GM19468 (cell line): ENCODE data around the gene TMEM167B.
"Not testable (repeated sequence)": the region's sequence is repeated elsewhere in the genome, so short reads cannot be mapped to it uniquely, and the experiment has no call there.

ENCODE experiments used
- ATAC-seq: cut with Tn5 transposase; IDR thresholded peaks from one replicate; pipeline ENCODE4 v1.9.1; 2021; ENCODE audit warnings: mild to moderate bottlenecking, moderate library complexity, moderate number of reproducible peaks; ENCODE audit not compliant: unreplicated experiment; ENCODE audit errors: extremely low read depth

Gene TMEM167B

GRCh38 chr1:109090196-109091077, at the start of gene TMEM167B:
Gene TMEM167B, plus strand, starts transcription at chr1:109090764. Its CDS starts 109 bp downstream, at chr1:109090873.
- ATAC-seq = peak; percentile 73

GRCh38 chr1:109040989-109041620, 49.5 kb upstream of the TMEM167B start:
- no peak for ATAC-seq

- peak; percentile 93 for ATAC-seq
Measured at GRCh38 chr1:109041621-109042468, 48.7 kb upstream of the TMEM167B start, which contains the start of gene WDR47. Gene WDR47, minus strand, starts transcription at chr1:109042102. Its CDS starts 18,590 bp downstream, at chr1:109023512.

- ATAC-seq = no peak
Measured at GRCh38 chr1:109045595-109045994, 45.0 kb upstream of the TMEM167B start.

GRCh38 chr1:109046671-109047070, 43.9 kb upstream of the TMEM167B start:
- ATAC-seq = no peak

- no peak for ATAC-seq
Measured at GRCh38 chr1:109047339-109047738, 43.2 kb upstream of the TMEM167B start.

GRCh38 chr1:109048335-109048734, 42.2 kb upstream of the TMEM167B start:
- ATAC-seq = no peak

GRCh38 chr1:109050228-109050995, 40.2 kb upstream of the TMEM167B start:
- ATAC-seq = no peak

GRCh38 chr1:109052145-109052544, 38.4 kb upstream of the TMEM167B start:
- not testable (repeated sequence) for ATAC-seq

GRCh38 chr1:109056064-109056463, 34.5 kb upstream of the TMEM167B start:
- ATAC-seq = no peak

GRCh38 chr1:109059026-109059425, 31.5 kb upstream of the TMEM167B start:
- no peak for ATAC-seq

- no peak for ATAC-seq
Measured at GRCh38 chr1:109060707-109061106, 29.9 kb upstream of the TMEM167B start.

GRCh38 chr1:109061183-109061582, 29.4 kb upstream of the TMEM167B start:
- no peak for ATAC-seq

- ATAC-seq = no peak
Measured at GRCh38 chr1:109065137-109065536, 25.4 kb upstream of the TMEM167B start.

GRCh38 chr1:109067883-109068282, 22.7 kb upstream of the TMEM167B start:
- ATAC-seq = no peak

- ATAC-seq = no peak
Measured at GRCh38 chr1:109069294-109069693, 21.3 kb upstream of the TMEM167B start.

- peak; percentile 93 for ATAC-seq
Measured at GRCh38 chr1:109075531-109076490, 14.8 kb upstream of the TMEM167B start, which contains the start of gene TAF13. Gene TAF13, minus strand, starts transcription at chr1:109076003. Its CDS starts 56 bp downstream, at chr1:109075947.

GRCh38 chr1:109078317-109078716, 12.2 kb upstream of the TMEM167B start:
- ATAC-seq = no peak
